T-helper 2 cell (primary cell): ENCODE measurements around the gene CGRRF1.
A peak's percentile ranks its signal among the peaks of the same experiment; 100 is the strongest.

Experiments
- DNase-seq, 5 experiments: peaks; one replicate each; pipeline versions ENCODE4 v3.0.0 to v3.0.0-alpha.2; 2012 to 2022

The CGRRF1 gene

DNA sequence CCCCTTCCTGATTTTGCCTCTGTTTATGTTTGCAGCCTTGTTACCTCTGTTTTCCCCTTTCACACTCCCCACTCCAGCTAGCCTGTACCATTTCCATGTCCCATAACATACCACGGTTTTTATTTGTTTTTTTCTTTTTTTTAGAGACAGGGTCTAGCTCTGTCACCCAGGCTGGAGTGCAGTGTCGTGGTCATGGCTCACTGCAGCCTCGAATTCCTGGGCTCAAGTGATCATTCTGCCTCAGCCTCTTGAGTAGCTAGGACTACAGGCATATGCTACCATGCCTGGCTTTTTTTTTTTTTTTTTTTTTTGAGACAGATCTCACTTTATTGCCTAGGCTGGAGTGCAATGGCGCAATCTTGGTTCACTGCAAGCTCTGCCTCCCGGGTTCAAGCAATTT, 38.8 kb downstream of the CGRRF1 start:
- no peak for DNase-seq

DNA sequence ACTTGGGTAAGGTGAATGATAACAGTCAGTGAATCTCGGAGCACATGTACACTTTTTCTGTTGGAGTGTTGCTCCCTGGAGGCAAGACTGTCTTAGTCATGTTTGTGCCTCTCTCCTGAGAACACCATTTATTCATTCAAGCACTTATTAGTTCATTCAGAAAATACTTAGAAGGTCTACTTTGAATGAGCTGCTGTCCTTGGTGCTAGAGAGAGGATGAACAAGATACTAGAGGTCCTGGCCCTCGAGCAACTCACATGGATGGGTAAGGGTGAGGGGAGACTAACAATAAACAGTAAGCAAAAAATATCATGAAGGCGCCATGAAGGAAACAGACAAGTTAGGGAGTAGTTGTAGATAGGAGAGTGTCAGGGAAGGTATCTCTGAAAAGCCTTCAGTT, 40.2 kb downstream of the CGRRF1 start:
- DNase-seq, result no peak

DNA sequence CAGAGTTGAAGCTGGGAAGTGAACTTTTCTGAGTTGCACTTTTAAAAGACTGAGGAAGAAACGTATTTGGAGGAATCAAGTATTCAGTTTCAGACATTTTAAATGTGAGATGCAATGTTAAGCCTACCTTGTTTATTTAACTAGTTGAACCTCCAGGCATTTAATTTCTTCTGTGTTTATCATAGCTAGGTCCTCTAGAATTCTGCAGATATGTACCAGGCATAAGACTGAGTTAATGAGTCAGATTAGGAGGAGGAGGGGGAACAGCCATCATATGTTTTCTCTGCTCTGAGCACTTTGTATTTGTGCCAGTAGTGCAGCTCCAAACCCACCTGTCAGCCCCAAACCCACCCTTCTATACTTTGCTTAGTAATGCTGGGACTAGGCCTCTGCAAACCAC, 40.8 kb downstream of the CGRRF1 start:
- DNase-seq, result no peak

DNA sequence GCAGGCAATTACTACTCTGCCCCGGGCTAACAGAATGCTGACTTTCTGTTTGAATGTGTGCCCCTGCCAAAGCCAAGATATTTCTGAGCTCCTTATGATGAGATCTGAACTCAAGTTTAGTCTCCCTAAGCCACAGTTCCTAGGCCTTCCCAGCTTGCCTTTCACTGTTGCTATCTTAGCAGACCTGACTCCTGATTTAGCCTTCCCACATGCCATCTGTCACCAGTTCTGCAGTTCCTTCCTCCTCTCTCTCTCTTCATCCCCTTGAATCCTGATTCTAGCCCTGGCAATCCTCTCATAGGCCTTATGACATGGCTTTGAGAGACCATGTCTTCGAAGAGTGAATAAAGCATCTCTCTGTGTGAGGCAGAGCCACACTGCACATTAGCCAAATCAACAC, 44.7 kb downstream of the CGRRF1 start:
- DNase-seq, result no peak

DNA sequence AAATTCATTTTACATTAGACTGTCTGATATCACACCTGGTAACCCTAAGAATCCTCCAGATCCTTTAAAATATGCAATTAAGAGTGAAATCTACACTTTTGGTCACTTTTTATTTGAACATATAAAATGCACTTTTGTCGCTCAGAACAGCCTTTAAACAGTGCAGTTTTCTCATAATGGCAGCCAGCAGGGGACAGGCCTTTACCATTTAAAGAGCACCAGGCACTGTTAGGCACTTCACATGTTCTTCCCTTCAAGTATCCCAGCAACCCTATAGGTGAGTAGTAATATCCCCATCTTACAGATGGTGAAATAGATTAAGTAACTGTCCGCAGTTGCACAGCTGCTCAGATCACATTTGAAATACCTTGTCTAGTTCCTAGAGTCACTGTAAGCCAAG, 45.9 kb downstream of the CGRRF1 start:
- no peak for DNase-seq

GRCh38 chr14:54556535-54556934, 46.8 kb downstream of the CGRRF1 start:
- no peak for DNase-seq

DNA sequence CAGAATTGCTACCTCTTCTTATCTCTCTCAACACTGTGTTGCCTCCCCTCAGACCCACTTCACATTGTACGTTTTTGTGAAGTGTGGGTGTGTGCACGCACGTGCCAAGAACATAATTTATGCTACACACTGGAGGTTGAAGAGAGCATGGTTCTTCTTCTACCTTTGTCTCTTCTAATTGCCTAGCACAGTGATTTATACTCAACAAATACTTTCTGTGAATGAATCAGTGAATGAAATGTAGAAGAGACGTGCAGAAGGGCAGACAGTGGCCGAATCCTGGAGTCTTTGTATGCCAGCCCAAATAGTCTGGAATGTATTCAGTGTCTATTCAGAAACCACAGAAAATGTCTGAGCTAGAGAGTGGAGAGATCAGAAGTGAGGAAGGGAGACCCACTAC, 52.6 kb downstream of the CGRRF1 start:
- DNase-seq, result no peak

DNA sequence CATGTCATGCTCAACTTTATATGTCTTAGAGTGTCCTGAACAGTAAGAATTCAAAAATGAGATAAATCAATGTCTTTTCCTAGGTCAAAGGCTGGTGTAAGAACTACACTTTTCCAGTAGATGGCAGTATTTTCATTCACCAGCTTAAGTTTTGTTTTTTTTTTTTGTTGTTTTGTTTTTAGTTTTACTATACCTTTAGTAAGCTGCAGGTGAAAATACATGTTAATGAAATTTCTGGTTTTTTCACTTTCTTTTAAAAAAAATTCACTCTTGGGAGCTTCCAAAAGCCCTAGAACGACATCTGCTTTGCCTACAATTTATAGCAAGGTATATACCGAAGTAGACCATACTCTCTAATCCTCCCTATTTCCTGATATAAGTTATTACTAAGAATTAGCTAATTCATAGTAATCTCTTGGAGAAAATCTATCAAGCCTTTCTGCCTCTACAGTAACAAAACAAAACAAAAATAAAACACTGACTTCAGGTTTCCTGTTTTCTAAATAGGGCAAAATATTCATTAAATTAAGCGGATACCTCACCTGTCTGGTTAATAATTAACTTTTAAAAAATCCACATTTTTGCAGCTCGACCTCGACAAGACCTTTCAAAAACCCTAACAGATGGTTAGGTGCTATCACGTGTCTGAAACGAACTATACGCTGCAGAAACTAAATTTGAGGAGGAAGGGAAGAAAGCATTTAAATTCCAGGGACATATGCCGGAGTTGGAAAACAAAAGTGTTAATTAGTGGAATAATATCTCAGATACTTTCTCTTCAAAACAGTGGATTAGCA, 54.6 kb downstream of the CGRRF1 start:
- DNase-seq, result peak in 2 of 5 experiments; percentile 24 to 63

DNA sequence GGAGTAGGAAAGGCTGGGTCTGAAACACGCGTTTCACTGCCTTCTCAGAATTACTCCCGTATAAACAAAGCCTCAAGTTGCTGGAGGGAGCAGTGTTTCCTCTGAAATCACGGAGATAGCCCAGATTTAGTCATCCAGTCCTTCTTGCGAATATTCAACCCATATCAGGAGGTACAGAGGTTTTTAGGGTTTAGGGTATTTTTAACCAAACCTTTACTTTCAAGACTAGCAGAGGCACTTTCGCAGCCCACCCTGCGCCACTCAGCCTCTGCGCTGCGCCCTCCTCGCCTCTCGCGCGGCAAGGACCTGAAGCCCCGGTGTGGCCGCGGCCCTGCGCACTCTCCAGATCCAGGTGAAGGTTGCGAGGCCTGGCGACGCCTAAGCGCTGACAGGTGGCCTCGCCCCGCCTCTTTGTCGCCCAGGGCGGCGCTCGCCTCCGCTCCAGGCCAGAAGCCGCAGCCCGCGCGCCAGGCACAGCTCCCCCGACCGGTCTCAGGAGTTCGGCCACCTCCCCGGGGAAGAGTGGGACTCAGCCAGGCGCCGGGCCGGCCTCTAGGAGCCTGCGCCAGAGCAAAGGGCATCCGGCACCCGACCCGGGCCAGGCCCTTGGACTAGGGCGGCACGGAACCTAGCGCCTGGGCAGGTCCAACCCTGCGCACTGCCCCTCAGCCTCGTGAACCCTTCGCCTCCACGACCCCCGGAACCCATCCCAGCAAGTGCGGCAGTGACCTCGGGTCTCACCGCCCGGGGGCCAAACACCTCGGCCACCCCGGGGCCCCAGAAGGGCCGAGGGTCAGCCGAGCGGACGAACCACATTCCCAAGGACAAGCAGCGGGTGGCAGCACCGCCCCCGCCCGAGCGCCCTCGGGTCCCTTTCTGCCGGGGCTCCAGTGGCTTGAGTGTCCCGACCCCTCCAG, 55.4 kb downstream of the CGRRF1 start:
- DNase-seq, result peak; percentile 23 to 80 (median 42)

DNA sequence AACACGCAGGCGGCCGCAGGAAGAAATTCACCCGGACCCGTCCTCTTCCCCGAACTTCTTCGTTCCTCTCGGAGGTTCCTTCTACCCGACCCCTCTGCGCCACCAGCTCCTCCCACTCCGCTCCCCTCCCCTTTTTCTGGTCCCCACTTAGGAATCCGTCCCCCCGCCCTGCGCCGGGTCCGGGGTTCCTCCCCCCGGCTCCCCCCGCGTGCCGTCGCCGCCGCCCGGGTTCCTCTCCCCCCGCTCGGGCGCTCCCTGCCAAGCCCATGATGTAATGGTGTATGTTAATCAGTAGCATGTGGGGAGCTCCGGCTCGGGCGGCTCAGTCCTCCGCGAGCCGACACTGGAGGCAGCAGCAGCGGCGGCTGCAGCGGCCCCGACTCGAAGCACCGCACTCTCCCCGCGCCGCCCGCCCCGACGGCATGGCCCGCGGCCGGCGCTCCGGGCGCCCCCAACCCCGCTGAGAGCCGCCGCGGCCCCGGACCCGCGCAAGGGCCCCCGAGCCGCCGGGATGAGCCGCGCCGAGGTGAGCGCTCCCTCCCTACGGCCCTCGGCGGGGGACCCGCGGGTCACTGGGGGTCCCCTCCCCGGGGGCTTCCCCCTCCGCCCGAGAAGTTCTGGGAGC, 56.2 kb downstream of the CGRRF1 start:
- DNase-seq, result peak; percentile 54 to 90 (median 65)

- DNase-seq, result peak; percentile 10 to 90 (median 30)
These were observed 56.9 kb downstream of the CGRRF1 start, which contains the start of gene SAMD4A for GRCh38 chr14:54566410-54567223. Gene SAMD4A, plus strand, starts transcription at chr14:54567128. Its CDS starts 789 bp downstream, at chr14:54567917.

DNA sequence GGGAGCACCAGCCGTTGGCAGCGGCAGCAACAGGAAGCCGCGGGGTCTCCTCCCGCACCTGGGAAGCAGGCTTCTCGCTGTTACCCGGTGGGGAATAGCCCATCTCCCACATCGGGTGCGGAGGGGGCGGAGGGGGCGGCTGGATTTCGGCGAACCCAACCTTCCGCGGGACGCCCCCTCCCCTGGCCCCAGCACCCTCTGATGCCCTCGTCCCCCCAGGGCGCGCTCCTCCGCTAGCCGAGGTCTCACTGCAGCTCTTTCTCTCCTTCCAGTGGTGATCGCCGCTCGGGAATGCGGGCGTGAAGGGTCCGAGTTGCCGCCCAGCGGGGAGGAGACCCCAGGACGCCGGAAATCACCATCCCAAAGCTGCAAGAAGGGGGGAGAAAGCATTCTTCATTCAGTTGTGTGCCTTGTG, 57.5 kb downstream of the CGRRF1 start:
- DNase-seq, result no peak

GRCh38 chr14:54567639-54568561, 58.2 kb downstream of the CGRRF1 start:
- peak in 3 of 5 experiments; percentile 17 to 79 (median 31) for DNase-seq

DNA sequence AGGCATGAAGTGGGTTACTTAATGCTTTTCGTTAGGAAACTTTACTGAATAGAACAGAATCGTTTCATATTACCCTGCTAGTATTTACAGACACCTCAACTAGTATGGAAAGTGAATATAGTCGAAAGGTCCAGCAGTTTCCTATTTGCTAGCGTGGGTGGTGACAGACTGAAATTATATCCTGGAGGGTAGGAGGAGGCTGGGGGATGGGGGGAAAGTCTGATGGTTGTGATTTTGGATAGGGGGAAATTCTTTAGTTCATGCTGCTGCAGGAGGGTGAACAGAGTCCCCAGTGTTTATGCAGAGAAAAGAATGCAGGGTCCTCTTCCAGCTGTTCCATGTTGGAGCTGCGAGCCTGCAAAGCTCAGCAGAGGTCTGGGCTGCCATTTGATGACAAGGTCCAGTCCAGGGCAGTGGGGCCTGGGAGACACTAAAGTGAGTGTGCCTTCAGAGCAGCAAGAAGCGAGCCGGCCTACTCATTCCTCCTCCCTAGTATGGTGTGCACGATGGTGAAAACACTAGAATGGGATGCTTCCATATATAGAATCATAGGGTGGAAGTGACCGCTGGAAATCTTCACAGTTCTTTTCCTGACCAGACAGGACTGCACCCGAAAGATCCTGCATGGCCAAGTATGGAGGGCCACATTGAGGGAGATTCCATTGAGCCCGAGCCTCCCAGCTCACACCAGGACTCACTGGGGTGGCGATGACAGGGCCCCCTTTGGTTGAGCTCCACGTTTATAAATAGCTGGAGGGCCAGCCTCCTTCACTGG, 59.3 kb downstream of the CGRRF1 start:
- DNase-seq, result no peak

DNA sequence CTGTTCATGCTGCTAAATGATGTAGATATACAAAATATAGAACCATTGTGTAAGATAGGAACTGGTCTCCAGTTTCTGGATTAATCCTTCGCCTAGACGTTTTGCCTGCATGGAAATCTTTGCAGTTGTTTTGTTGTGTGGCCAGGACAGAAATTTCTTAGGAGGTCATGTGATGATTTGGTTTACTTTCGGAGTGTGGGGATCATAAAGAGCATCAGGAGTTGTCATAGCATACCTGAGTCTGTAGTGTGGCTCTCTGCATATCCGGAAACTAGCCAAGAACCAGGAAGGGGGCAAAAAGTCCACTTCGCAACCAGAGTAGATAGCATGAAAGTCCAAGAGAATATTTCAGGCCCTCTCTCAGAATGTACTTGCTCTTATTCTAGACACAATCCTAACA, 60.3 kb downstream of the CGRRF1 start:
- no peak for DNase-seq

GRCh38 chr14:54570631-54571415, 61.1 kb downstream of the CGRRF1 start:
- DNase-seq, result peak in 1 of 5 experiments; percentile 56

DNA sequence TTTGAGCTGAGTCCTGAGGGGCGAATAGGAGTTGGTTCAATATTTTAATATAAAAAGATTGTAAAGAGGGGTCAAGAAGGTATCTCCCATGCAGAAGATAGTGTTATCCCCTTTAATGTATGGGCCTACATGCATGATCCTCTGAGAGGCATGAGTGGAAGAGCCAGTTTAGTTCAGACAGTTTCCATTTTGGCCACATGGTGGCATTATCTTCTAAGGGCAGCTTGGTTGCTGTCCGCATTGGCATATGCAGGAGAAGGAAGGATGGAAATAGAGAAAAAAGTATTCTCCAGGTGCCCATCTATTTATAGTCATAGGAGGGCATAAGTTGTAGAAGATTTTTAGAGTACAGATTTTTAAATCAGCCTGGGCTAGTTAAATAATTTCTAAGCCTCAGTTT, 62.6 kb downstream of the CGRRF1 start:
- DNase-seq, result peak in 1 of 5 experiments; percentile 57

GRCh38 chr14:54574528-54574927, 64.8 kb downstream of the CGRRF1 start:
- no peak for DNase-seq

DNA sequence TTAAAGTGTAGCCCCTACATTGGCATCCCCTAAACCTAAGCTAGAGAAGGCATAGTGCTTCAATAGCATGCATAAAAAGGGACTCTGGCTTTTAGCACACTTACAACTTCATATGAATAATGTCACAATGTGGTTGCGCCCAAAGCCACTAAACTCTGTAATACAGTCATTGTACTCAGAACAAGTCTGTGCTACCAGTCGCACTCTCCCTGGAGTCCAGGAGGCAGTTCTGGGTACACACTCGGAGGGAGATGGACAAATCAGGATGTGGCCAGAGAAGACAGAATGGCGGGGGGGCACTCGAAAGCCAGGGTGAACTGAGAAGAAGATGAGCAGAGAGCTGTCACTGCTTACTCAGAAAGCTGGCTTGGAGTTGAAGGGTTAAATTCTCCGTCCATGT, 67.8 kb downstream of the CGRRF1 start:
- peak in 1 of 5 experiments; percentile 62 for DNase-seq
